Astrocyte (in vitro differentiated cells and primary cell): ENCODE data around the gene PRKCB. TPM values are rescaled to one million over a fixed set of nuclear protein-coding genes. Genes with fewer than 3 reads are reported as not detected.

Source experiments
- DNase-seq: peaks from one replicate; pipeline ENCODE4 v3.0.0-alpha.2; 2010; ENCODE audit warnings: low read depth
- FAIRE-seq: peaks from 2 replicates; lab custom pipeline; 2011; peaks lifted over from hg19 to GRCh38; lab: Jason Lieb, UNC
- H2AFZ ChIP-seq: 2 replicates; pipeline ENCODE4 v1.6.0; 2012; ENCODE audit warnings: low read depth, low read length, inconsistent platforms
- H3K27ac ChIP-seq: 2 replicates; pipeline ENCODE4 v1.5.1; 2011; ENCODE audit warnings: low read depth, low read length, inconsistent platforms
- H3K27me3 ChIP-seq: 2 replicates; pipeline ENCODE4 v1.6.0; 2011; ENCODE audit warnings: low read length, inconsistent platforms; ENCODE audit not compliant: insufficient read depth
- H3K36me3 ChIP-seq: 2 replicates; pipeline ENCODE4 v1.5.1; 2011; ENCODE audit warnings: low read length, inconsistent platforms; ENCODE audit not compliant: insufficient read depth
- H3K4me1 ChIP-seq: 2 replicates; pipeline ENCODE4 v1.5.1; 2011; ENCODE audit warnings: low read length, inconsistent platforms; ENCODE audit not compliant: insufficient read depth
- H3K4me2 ChIP-seq: 2 replicates; pipeline ENCODE4 v1.6.0; 2012; ENCODE audit warnings: low read length, inconsistent platforms
- H3K4me3 ChIP-seq: 2 replicates; pipeline ENCODE4 v1.5.1; 2011; ENCODE audit warnings: low read depth, mild to moderate bottlenecking, low read length, inconsistent platforms; ENCODE audit not compliant: insufficient read depth
- H3K79me2 ChIP-seq: 2 replicates; pipeline ENCODE4 v1.6.0; 2012; ENCODE audit warnings: mild to moderate bottlenecking, low read length, inconsistent platforms; ENCODE audit not compliant: insufficient read depth
- H3K9ac ChIP-seq: 2 replicates; pipeline ENCODE4 v1.6.0; 2012; ENCODE audit warnings: mild to moderate bottlenecking, low read length, inconsistent platforms
- H3K9me3 ChIP-seq: 2 replicates; pipeline ENCODE4 v1.5.1; 2012; ENCODE audit warnings: low read depth, mild to moderate bottlenecking, low read length, inconsistent platforms; ENCODE audit not compliant: insufficient read depth
- H4K20me1 ChIP-seq: 2 replicates; pipeline ENCODE4 v1.6.0; 2012; ENCODE audit warnings: low read length, inconsistent platforms; ENCODE audit not compliant: insufficient read depth
- H3K27ac Mint-ChIP-seq: one replicate; pipeline ENCODE4 v1.8.0; 2021; ENCODE audit warnings: mild to moderate bottlenecking, mixed read lengths; ENCODE audit not compliant: unreplicated experiment
- H3K27me3 Mint-ChIP-seq: one replicate; pipeline ENCODE4 v1.8.0; 2021; ENCODE audit warnings: low read depth, mixed read lengths; ENCODE audit not compliant: unreplicated experiment
- H3K36me3 Mint-ChIP-seq: one replicate; pipeline ENCODE4 v1.8.0; 2021; ENCODE audit warnings: low read depth, mixed read lengths; ENCODE audit not compliant: unreplicated experiment
- H3K4me1 Mint-ChIP-seq: one replicate; pipeline ENCODE4 v1.8.0; 2021; ENCODE audit warnings: low read depth, mixed read lengths; ENCODE audit not compliant: unreplicated experiment
- H3K4me3 Mint-ChIP-seq: one replicate; pipeline ENCODE4 v1.8.0; 2021; ENCODE audit warnings: mild to moderate bottlenecking, moderate library complexity, mixed read lengths; ENCODE audit not compliant: unreplicated experiment
- H3K9me3 Mint-ChIP-seq: one replicate; pipeline ENCODE4 v1.8.0; 2021; ENCODE audit warnings: mild to moderate bottlenecking, mixed read lengths; ENCODE audit not compliant: unreplicated experiment
- EZH2 ChIP-seq: IDR thresholded peaks from 2 replicates; pipeline ENCODE4 v1.6.1; 2012; ENCODE audit warnings: mild to moderate bottlenecking, low read length, inconsistent platforms; ENCODE audit not compliant: insufficient read depth
- total RNA-seq: library from RNA; stranded (reverse); gene quantifications from 2 replicates; pipeline ENCODE4 v1.2.1, GENCODE V29; 2021
- TF ChIP-seq, protein P1 (sequence below): IDR thresholded peaks from 2 replicates; pipeline ENCODE4 v1.5.1; 2011; ENCODE audit warnings: low read depth, mild to moderate bottlenecking, inconsistent platforms, low read length, moderate library complexity; ENCODE audit not compliant: insufficient read depth

The PRKCB gene
- total RNA-seq, 1 donor from 2014 or later: 2.5 TPM

DNA sequence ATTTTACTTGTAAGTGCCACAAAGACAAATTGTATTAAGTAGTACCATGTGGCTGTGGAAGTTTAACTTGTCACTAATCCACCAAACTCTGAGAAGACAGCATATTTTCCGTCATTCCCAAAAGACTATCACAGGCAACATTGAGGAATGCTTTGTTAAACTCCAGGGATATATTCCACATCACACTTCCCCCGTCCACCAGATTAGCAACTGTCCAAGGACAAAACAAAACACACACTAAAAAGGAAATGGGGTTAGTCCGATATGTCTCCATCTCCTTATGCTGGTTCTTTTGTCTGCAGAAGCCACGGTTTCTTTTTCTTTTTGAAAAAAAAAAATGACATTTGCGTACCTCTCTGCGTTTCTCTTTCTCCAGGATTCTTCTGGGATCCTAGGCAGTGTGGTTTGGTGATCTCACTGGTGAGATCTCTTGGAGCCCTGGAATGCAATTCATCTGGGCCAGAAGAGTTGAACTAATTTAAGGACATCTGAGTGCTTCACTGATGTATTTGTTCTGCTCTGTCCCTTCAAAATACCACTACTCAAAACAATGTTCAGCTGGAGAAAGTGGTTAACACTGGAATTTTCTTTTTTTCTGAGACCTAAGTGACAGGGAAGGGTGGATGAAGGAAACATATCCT lies 40.6 kb downstream of the PRKCB start:
- no peak overlapping the region for H3K27ac ChIP-seq
- H3K36me3 ChIP-seq: no peaks in the 10 kb centered on the region
- H3K4me3 Mint-ChIP-seq: no peak overlapping the region
- H3K4me1 Mint-ChIP-seq: peaks cover 17% of the 10 kb centered on the region
- no peak for TF ChIP-seq EZH2
- TF ChIP-seq, protein P1, sequence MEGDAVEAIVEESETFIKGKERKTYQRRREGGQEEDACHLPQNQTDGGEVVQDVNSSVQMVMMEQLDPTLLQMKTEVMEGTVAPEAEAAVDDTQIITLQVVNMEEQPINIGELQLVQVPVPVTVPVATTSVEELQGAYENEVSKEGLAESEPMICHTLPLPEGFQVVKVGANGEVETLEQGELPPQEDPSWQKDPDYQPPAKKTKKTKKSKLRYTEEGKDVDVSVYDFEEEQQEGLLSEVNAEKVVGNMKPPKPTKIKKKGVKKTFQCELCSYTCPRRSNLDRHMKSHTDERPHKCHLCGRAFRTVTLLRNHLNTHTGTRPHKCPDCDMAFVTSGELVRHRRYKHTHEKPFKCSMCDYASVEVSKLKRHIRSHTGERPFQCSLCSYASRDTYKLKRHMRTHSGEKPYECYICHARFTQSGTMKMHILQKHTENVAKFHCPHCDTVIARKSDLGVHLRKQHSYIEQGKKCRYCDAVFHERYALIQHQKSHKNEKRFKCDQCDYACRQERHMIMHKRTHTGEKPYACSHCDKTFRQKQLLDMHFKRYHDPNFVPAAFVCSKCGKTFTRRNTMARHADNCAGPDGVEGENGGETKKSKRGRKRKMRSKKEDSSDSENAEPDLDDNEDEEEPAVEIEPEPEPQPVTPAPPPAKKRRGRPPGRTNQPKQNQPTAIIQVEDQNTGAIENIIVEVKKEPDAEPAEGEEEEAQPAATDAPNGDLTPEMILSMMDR: no peak
- H3K9ac ChIP-seq: no peak overlapping the region
- H3K4me1 ChIP-seq: no peaks in the 10 kb centered on the region
- no peaks in the 10 kb centered on the region for H3K79me2 ChIP-seq
- H3K9me3 Mint-ChIP-seq: no peaks in the 10 kb centered on the region
- H3K27ac Mint-ChIP-seq: peak overlapping the region; percentile 63
- no peak for FAIRE-seq
- H2AFZ ChIP-seq: no peak overlapping the region
- no peaks in the 10 kb centered on the region for H3K36me3 Mint-ChIP-seq
- H3K4me2 ChIP-seq: no peak overlapping the region
- H3K27me3 ChIP-seq: no peaks in the 10 kb centered on the region
- DNase-seq: no peak
- H3K27me3 Mint-ChIP-seq: no peaks in the 10 kb centered on the region
- no peaks in the 10 kb centered on the region for H4K20me1 ChIP-seq
- no peaks in the 10 kb centered on the region for H3K9me3 ChIP-seq
- no peak overlapping the region for H3K4me3 ChIP-seq

DNA sequence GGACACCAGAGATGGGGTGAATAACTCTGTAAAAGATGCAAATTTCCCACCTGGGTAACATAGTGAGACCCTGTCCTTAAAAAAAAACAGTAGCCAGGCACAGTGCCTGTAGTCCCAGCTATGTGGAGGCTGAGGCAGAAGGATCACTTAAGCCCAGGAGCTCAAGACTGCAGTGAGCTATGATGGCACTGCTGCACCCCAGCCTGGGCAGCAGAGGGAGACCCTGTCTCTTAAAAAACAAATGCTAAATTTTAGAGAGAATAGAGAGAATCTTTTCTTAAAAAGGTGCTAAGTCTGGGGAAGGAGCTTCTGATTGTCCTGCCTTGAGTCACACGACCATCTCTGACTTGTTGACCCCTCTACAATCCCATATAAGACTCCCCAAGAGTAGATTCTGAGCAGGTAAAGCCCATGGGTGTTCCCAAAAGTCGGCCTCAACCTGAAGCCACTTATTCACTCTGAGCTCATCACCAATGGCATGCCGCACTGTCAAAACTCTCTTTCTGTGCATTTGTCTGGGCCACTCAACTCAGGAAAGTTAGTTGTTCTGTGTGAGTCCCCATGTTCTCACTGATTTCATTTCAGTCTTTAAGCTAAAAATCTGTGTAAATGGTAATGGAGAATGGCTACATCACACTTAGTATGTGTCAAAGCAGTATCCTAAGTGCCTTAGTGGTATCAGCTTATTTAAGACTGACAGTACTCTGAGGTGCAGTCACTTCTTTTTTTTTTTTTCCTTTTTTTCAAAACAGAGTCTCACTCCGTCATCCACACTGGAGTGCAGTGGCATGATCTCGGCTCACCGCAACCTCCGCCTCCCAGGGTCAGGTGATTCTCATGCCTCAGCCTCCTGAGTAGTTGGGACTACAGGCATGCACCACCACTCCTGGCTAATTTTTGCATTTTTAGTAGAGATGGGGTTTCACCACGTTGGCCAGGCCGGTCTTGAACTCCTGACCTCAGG lies 41.6 kb downstream of the PRKCB start:
- TF ChIP-seq EZH2: no peak
- TF ChIP-seq, protein P1: no peak
- Histone ChIP-seq H3K4me2 (no peak overlapping the region), H4K20me1 (no peaks in the 10 kb centered on the region), H3K9ac (no peak overlapping the region), H3K9me3 (no peaks in the 10 kb centered on the region), H2AFZ (no peak overlapping the region), H3K36me3 (no peaks in the 10 kb centered on the region), H3K4me1 (no peaks in the 10 kb centered on the region), H3K79me2 (no peaks in the 10 kb centered on the region), H3K4me3 (no peak overlapping the region), H3K27me3 (no peaks in the 10 kb centered on the region), H3K27ac (no peak overlapping the region)
- Mint-ChIP-seq H3K4me1 (peaks cover 17% of the 10 kb centered on the region), H3K36me3 (no peaks in the 10 kb centered on the region), H3K4me3 (no peak overlapping the region), H3K27ac (peak overlapping the region; percentile 78), H3K27me3 (no peaks in the 10 kb centered on the region), H3K9me3 (no peaks in the 10 kb centered on the region)
- DNase-seq (no peak), FAIRE-seq (no peak)
